Left lung (tissue), 10 donors: Measurements from ENCODE around the gene FNIP2. TPM values are rescaled to one million over a fixed set of nuclear protein-coding genes. Genes with fewer than 3 reads are reported as not detected.
A peak's percentile ranks its signal among the peaks of the same experiment; 100 is the strongest.
"Not testable (repeated sequence)": the region's sequence is repeated elsewhere in the genome, so short reads cannot be mapped to it uniquely, and the experiment has no call there.

Experiments
- ATAC-seq: fragments of 200-7000 bp; cut with Tn5 transposase; one replicate; pipeline ENCODE4 v1.9.1; 2020; ENCODE audit warnings: moderate library complexity
- DNase-seq, 4 donors: peaks; one replicate each; pipeline ENCODE4 v3.0.0-alpha.2; 2013 to 2020
- H3K27ac ChIP-seq, 2 donors: fragments of 200-600 bp; sonication (generic) in 1 of 2; one replicate each; pipeline versions ENCODE4 v1.5.0 to v1.8.0; 2020 to 2021
- H3K27me3 ChIP-seq, 2 donors: fragments of 200-600 bp; sonication (generic) in 1 of 2; one replicate each; pipeline versions ENCODE4 v1.5.0 to v1.8.0; 2020 to 2021
- H3K36me3 ChIP-seq, 2 donors: fragments of 200-600 bp; sonication (generic) in 1 of 2; one replicate each; pipeline versions ENCODE4 v1.5.0 to v1.8.0; 2020 to 2021
- H3K4me1 ChIP-seq, 2 donors: fragments of 200-600 bp; one replicate each; pipeline ENCODE4 v1.8.0; 2021
- H3K4me3 ChIP-seq, 2 donors: fragments of 200-600 bp; sonication (generic) in 1 of 2; one replicate each; pipeline versions ENCODE4 v1.5.0 to v1.8.0; 2020 to 2021; ENCODE audit warnings: mild to moderate bottlenecking in 1 of 2
- H3K9me3 ChIP-seq, 2 donors: fragments of 200-600 bp; sonication (generic) in 1 of 2; one replicate each; pipeline versions ENCODE4 v1.5.0 to v1.8.0; 2020 to 2021
- intact Hi-C, 2 donors: fragments of 100-400 bp; cut with DNase I; formaldehyde crosslinking; loops; one replicate each; pipeline versions ENCODE4 v1.11.2 to v1.14.2; 2022
- polyA plus RNA-seq, 6 donors: library from polyadenylated mRNA; unstranded; fragments of 120-200 nt; gene quantifications; one replicate each; pipeline ENCODE4 v1.2.1, GENCODE V29; 2013; ENCODE audit not compliant: insufficient read length in 6 of 6
- total RNA-seq, 2 donors: library from RNA; stranded (reverse); fragmentation: NEBNext Ultra II Directional; extraction: Animal tissue kit (Norgen Biotek cat#: 25700); gene quantifications; one replicate each; pipeline ENCODE4 v1.2.1, GENCODE V29; 2021
- TF ChIP-seq, protein P1 (sequence below), 2 donors: fragments of 200-600 bp; sonication (generic) in 1 of 2; IDR thresholded peaks; one replicate each; pipeline versions ENCODE4 v1.5.0 to v1.8.0; 2021; ENCODE audit warnings: antibody characterized with exemption in 2 of 2
- donor health status: DM: no; HTN: yes; CAD: no.
- donor health status: DM: no; HTN: no; CAD: no.

Gene FNIP2
- total and polyA plus RNA-seq, 8 donors = 24.5 to 71.2 (median 29.3) TPM

DNA sequence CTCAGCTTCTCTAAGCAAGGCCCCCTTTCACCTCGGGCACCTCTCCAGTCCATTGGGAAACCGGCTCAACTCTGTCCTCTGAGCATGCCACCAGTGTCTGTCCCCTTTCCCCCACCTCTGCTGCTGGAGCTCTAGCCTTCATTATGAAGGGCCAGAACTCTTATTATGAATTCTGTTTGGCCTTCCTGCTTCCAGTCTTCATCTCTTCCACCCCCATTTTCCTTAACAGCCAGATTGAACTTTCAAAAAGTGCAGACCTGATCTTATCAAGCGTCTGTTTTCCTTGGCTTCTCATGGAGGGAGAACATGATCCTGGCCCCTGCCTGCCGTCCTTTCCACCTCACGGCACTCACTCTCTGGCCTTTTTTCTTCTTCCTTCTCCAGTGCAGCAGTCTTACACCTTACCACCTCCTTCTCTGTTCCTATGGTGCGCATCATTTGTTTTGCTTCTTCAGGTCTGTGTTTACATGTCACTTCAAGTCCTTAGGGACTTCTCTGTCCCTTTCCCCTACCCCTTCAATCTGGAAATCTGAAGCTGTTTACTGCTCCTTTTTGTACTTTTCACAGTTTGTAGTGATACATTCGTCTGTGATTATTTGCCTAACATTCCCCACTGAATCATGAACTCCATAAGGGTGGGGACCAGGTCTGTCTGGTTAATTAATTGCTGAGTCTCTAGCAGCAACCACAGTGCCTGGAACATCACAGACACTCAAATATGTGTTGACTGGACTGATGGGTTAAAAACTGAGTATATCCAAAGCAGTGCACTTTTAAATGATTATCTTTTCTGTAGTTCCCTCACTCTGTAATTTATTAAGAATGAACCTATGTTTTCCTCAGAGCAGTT lies 55.8 kb downstream of the FNIP2 start:
- intact Hi-C loops = no loop called here
- Histone ChIP-seq H3K27me3 (no peaks in the 10 kb centered on the region), H3K9me3 (no peaks in the 10 kb centered on the region), H3K4me3 (no peak overlapping the region), H3K4me1 (peaks cover 33 to 83% of the 10 kb centered on the region in 2 donors), H3K27ac (peak overlapping the region; percentile 1 to 75), H3K36me3 (peaks cover 0 to 17% of the 10 kb centered on the region in 2 donors)
- no peak for DNase-seq
- TF ChIP-seq, protein P1, sequence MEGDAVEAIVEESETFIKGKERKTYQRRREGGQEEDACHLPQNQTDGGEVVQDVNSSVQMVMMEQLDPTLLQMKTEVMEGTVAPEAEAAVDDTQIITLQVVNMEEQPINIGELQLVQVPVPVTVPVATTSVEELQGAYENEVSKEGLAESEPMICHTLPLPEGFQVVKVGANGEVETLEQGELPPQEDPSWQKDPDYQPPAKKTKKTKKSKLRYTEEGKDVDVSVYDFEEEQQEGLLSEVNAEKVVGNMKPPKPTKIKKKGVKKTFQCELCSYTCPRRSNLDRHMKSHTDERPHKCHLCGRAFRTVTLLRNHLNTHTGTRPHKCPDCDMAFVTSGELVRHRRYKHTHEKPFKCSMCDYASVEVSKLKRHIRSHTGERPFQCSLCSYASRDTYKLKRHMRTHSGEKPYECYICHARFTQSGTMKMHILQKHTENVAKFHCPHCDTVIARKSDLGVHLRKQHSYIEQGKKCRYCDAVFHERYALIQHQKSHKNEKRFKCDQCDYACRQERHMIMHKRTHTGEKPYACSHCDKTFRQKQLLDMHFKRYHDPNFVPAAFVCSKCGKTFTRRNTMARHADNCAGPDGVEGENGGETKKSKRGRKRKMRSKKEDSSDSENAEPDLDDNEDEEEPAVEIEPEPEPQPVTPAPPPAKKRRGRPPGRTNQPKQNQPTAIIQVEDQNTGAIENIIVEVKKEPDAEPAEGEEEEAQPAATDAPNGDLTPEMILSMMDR (IDR thresholded peaks at IDR 0.05) = no peak
- ATAC-seq = no peak

DNA sequence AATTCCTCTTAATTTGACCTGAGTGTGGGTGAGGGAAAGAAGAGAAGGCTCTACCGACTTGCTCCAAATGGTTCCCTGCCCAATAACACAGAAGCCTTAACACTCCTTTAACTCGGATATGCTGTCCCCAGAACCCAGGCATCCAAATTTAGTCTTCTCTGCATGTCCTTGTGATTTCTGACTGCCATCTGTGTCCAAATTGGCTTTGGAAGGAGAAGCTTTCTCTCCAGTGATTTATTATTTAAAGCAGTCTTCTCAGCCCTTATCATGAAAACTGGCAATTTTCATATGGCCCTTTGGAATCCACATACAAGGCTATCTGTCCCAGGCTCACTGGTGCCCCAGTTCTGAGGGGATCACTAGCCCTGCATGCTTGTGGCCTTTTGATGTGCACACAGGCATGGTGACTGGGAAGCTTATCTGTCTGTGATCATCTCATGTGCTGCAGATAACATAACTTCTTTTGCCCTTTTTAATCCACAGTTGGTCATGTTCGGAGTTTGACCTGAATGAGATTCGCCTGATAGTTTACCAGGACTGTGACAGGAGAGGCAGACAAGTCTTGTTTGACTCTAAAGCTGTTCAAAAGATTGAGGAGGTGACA lies 56.7 kb downstream of the FNIP2 start:
- ATAC-seq = no peak
- Histone ChIP-seq H3K27me3 (no peaks in the 10 kb centered on the region), H3K36me3 (peaks cover 0 to 17% of the 10 kb centered on the region in 2 donors), H3K27ac (peak overlapping the region in 1 of 2 donors; percentile 75), H3K9me3 (no peaks in the 10 kb centered on the region), H3K4me3 (no peak overlapping the region), H3K4me1 (peaks cover 25 to 75% of the 10 kb centered on the region in 2 donors)
- TF ChIP-seq, protein P1 (IDR thresholded peaks at IDR 0.05) = no peak
- DNase-seq = no peak
- intact Hi-C loops = no loop called here

GRCh38 chr4:158826057-158826456 lies 57.2 kb downstream of the FNIP2 start:
- H3K27me3 ChIP-seq = no peaks in the 10 kb centered on the region
- ATAC-seq (peak; percentile 40), DNase-seq (no peak)
- intact Hi-C loops = no loop called here
- H3K9me3 ChIP-seq = no peaks in the 10 kb centered on the region
- TF ChIP-seq, protein P1 (IDR thresholded peaks at IDR 0.05) = no peak
- H3K27ac ChIP-seq = peak overlapping the region; percentile 63 to 75
- H3K4me3 ChIP-seq = no peak overlapping the region
- H3K4me1 ChIP-seq = peaks cover 20 to 70% of the 10 kb centered on the region in 2 donors
- peaks cover 0 to 17% of the 10 kb centered on the region in 2 donors for H3K36me3 ChIP-seq

- Histone ChIP-seq H3K27ac (peak overlapping the region; percentile 63 to 75), H3K4me3 (no peak overlapping the region), H3K9me3 (no peaks in the 10 kb centered on the region), H3K4me1 (peaks cover 20 to 62% of the 10 kb centered on the region in 2 donors), H3K27me3 (no peaks in the 10 kb centered on the region), H3K36me3 (peaks cover 0 to 20% of the 10 kb centered on the region in 2 donors)
- ATAC-seq = peak; percentile 76
- TF ChIP-seq, protein P1 (IDR thresholded peaks at IDR 0.05) = no peak
- peak in 2 of 4 donors; percentile 45 to 80 for DNase-seq
- intact Hi-C loops = no loop called here
Measured at GRCh38 chr4:158826882-158827281, 58.1 kb downstream of the FNIP2 start.

GRCh38 chr4:158827543-158827981 lies 58.7 kb downstream of the FNIP2 start:
- peak; percentile 80 for ATAC-seq
- intact Hi-C loops = no loop called here

GRCh38 chr4:158828151-158828550 lies 59.3 kb downstream of the FNIP2 start:
- H3K4me1 ChIP-seq = peaks cover 20 to 51% of the 10 kb centered on the region in 2 donors
- H3K9me3 ChIP-seq, H3K27me3 ChIP-seq, H3K4me3 ChIP-seq, DNase-seq, ATAC-seq, intact Hi-C loops: not testable (repeated sequence)
- H3K36me3 ChIP-seq = peaks cover 0 to 33% of the 10 kb centered on the region in 2 donors
- H3K27ac ChIP-seq = peak overlapping the region; percentile 63 to 75

More at GRCh38 chr4:158827543-158827981, 58.7 kb downstream of the FNIP2 start:
- TF ChIP-seq, protein P1 (IDR thresholded peaks at IDR 0.05) = no peak
- DNase-seq = peak in 2 of 4 donors; percentile 54 to 56
- no peaks in the 10 kb centered on the region for H3K27me3 ChIP-seq
- peak overlapping the region; percentile 63 to 75 for H3K27ac ChIP-seq
- H3K9me3 ChIP-seq = no peaks in the 10 kb centered on the region
- H3K4me3 ChIP-seq = no peak overlapping the region
- peaks cover 20 to 55% of the 10 kb centered on the region in 2 donors for H3K4me1 ChIP-seq
- peaks cover 0 to 27% of the 10 kb centered on the region in 2 donors for H3K36me3 ChIP-seq
